Measurements from ENCODE around the gene OTUD7B. TPM values are rescaled to one million over a fixed set of nuclear protein-coding genes. Genes with fewer than 3 reads are reported as not detected.

OTUD7B gene
- total RNA-seq, 1 donor, result 18.5 TPM

DNA sequence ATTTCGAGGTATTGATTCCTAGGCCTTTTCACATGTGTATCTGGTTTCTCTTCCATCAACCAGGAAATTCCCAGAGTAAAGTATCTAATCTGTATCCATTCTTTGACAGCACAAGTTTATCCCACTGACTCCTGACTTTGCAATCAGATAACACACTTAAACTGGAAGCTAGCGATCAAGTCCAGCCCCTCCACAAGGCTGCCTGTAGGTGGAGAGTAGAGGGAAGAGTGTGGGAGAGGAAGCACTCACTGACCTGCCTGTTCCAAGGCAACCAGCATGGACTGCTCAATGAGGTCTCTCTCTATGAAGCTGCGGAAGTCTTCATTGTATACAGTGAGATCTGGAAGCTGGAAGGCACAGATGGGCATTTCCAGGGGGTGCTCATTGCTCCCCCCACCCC is 43.5 kb downstream of the OTUD7B start:
- peaks cover 9% of the 10 kb centered on the region for H3K79me2 ChIP-seq (ENCODE audit: insufficient read depth, low read length)
- no peaks in the 10 kb centered on the region for H3K27me3 ChIP-seq (ENCODE audit: insufficient read depth, low read length)
- DNase-seq (ENCODE audit: insufficient read length, low spot score, missing footprints), result no peak
- peaks cover 3% of the 10 kb centered on the region for H4K20me1 ChIP-seq (ENCODE audit: insufficient read depth, low read length)
- H3K4me3 ChIP-seq (ENCODE audit: insufficient read depth, low read length), result no peak overlapping the region
- H2AFZ ChIP-seq (ENCODE audit: low read length), result no peak overlapping the region
- peaks cover 3% of the 10 kb centered on the region for H3K4me1 ChIP-seq (ENCODE audit: insufficient read depth, low read length)
- no peak overlapping the region for H3K27ac ChIP-seq (ENCODE audit: low read depth, low read length)
- no peak overlapping the region for H3K4me2 ChIP-seq (ENCODE audit: insufficient read depth, low read length)
- H3K36me3 ChIP-seq (ENCODE audit: insufficient read depth, low read length), result peaks cover 63% of the 10 kb centered on the region
- H3K9me3 ChIP-seq (ENCODE audit: low read depth, low read length), result no peaks in the 10 kb centered on the region
- TF ChIP-seq, protein P1, sequence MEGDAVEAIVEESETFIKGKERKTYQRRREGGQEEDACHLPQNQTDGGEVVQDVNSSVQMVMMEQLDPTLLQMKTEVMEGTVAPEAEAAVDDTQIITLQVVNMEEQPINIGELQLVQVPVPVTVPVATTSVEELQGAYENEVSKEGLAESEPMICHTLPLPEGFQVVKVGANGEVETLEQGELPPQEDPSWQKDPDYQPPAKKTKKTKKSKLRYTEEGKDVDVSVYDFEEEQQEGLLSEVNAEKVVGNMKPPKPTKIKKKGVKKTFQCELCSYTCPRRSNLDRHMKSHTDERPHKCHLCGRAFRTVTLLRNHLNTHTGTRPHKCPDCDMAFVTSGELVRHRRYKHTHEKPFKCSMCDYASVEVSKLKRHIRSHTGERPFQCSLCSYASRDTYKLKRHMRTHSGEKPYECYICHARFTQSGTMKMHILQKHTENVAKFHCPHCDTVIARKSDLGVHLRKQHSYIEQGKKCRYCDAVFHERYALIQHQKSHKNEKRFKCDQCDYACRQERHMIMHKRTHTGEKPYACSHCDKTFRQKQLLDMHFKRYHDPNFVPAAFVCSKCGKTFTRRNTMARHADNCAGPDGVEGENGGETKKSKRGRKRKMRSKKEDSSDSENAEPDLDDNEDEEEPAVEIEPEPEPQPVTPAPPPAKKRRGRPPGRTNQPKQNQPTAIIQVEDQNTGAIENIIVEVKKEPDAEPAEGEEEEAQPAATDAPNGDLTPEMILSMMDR (IDR thresholded peaks at IDR 0.05; ENCODE audit: extremely low read depth, low read depth, low read length), result no peak

DNA sequence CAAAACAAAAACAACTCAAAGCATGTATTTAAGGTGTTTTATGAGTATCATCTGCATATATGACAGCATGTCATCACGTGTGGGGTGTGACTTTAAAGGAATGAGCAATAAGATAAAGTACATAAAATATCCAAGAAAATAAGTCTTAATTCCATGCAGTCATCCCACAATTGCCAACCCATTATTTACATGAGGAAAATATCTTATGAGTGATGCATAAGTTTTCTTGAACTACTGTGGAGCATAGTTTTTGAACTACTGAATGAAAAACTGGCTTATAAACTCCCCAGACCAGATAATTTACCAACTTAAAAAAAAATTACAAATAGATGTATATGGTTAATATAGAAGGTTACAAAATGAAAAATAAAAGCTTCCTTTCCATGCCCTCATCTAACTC is 44.1 kb downstream of the OTUD7B start:
- no peaks in the 10 kb centered on the region for H3K27me3 ChIP-seq (ENCODE audit: insufficient read depth, low read length)
- no peak overlapping the region for H3K4me2 ChIP-seq (ENCODE audit: insufficient read depth, low read length)
- DNase-seq (ENCODE audit: insufficient read length, low spot score, missing footprints), result no peak
- peaks cover 6% of the 10 kb centered on the region for H4K20me1 ChIP-seq (ENCODE audit: insufficient read depth, low read length)
- H3K27ac ChIP-seq (ENCODE audit: low read depth, low read length), result no peak overlapping the region
- no peak overlapping the region for H2AFZ ChIP-seq (ENCODE audit: low read length)
- H3K79me2 ChIP-seq (ENCODE audit: insufficient read depth, low read length), result peaks cover 7% of the 10 kb centered on the region
- peaks cover 3% of the 10 kb centered on the region for H3K4me1 ChIP-seq (ENCODE audit: insufficient read depth, low read length)
- H3K36me3 ChIP-seq (ENCODE audit: insufficient read depth, low read length), result peaks cover 57% of the 10 kb centered on the region
- H3K9me3 ChIP-seq (ENCODE audit: low read depth, low read length), result no peaks in the 10 kb centered on the region
- TF ChIP-seq, protein P1 (IDR thresholded peaks at IDR 0.05; ENCODE audit: extremely low read depth, low read depth, low read length), result no peak
- no peak overlapping the region for H3K4me3 ChIP-seq (ENCODE audit: insufficient read depth, low read length)

DNA sequence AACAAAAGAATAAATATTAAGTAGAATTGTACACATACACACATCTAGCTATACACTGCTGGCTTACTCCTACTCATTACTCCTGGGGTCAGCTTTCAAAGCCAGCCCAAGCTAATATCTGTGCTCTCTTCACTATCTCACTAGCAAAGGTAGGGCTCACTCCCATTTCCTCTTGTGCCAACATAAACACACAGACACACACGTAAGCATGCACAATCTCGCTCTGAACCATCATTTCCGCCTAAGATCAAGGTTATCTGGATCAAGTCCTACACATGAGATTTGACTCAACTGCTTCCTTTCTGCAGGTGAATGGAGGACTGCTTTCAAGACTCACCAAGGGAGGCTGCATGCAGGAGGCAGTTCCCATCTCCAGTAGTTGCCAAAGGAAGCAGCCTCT is 45.1 kb downstream of the OTUD7B start:
- peaks cover 3% of the 10 kb centered on the region for H3K4me1 ChIP-seq (ENCODE audit: insufficient read depth, low read length)
- H3K36me3 ChIP-seq (ENCODE audit: insufficient read depth, low read length), result peaks cover 51% of the 10 kb centered on the region
- H4K20me1 ChIP-seq (ENCODE audit: insufficient read depth, low read length), result peaks cover 6% of the 10 kb centered on the region
- H3K27me3 ChIP-seq (ENCODE audit: insufficient read depth, low read length), result no peaks in the 10 kb centered on the region
- no peak overlapping the region for H3K27ac ChIP-seq (ENCODE audit: low read depth, low read length)
- TF ChIP-seq, protein P1 (IDR thresholded peaks at IDR 0.05; ENCODE audit: extremely low read depth, low read depth, low read length), result no peak
- H3K79me2 ChIP-seq (ENCODE audit: insufficient read depth, low read length), result peaks cover 7% of the 10 kb centered on the region
- no peak for DNase-seq (ENCODE audit: insufficient read length, low spot score, missing footprints)
- H3K4me2 ChIP-seq (ENCODE audit: insufficient read depth, low read length), result no peak overlapping the region
- H2AFZ ChIP-seq (ENCODE audit: low read length), result no peak overlapping the region
- H3K4me3 ChIP-seq (ENCODE audit: insufficient read depth, low read length), result no peak overlapping the region
- H3K9me3 ChIP-seq (ENCODE audit: low read depth, low read length), result no peaks in the 10 kb centered on the region

DNA sequence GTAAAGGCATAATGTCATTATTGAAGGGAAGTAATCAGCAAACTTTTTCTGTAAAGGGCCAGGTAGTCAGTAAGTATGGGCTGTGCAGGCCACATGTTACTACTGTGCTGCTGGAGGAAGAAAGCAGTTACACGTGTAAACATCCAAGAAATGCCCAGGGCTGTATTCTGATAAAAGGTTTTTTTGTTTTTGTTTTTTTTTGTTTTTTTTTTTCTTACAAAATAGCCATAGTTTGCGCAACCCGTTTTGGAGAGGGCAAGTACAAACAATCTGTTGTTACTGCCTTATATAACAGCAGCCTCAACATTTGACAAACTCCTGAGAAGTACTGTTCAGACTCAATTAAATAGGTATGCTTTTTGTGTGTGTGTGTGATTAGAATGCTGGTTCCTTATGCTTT is 47.2 kb downstream of the OTUD7B start:
- H3K4me3 ChIP-seq (ENCODE audit: insufficient read depth, low read length), result no peak overlapping the region
- no peak overlapping the region for H2AFZ ChIP-seq (ENCODE audit: low read length)
- no peak overlapping the region for H3K27ac ChIP-seq (ENCODE audit: low read depth, low read length)
- H3K4me1 ChIP-seq (ENCODE audit: insufficient read depth, low read length), result peaks cover 3% of the 10 kb centered on the region
- DNase-seq (ENCODE audit: insufficient read length, low spot score, missing footprints), result no peak
- peaks cover 7% of the 10 kb centered on the region for H3K79me2 ChIP-seq (ENCODE audit: insufficient read depth, low read length)
- H3K27me3 ChIP-seq (ENCODE audit: insufficient read depth, low read length), result no peaks in the 10 kb centered on the region
- TF ChIP-seq, protein P1 (IDR thresholded peaks at IDR 0.05; ENCODE audit: extremely low read depth, low read depth, low read length), result no peak
- peaks cover 52% of the 10 kb centered on the region for H3K36me3 ChIP-seq (ENCODE audit: insufficient read depth, low read length)
- H3K4me2 ChIP-seq (ENCODE audit: insufficient read depth, low read length), result no peak overlapping the region
- peaks cover 6% of the 10 kb centered on the region for H4K20me1 ChIP-seq (ENCODE audit: insufficient read depth, low read length)
- no peaks in the 10 kb centered on the region for H3K9me3 ChIP-seq (ENCODE audit: low read depth, low read length)
